OCI-LY1 (cell line): ENCODE measurements around the gene SLAMF6.

Experiments used
- H2AFZ ChIP-seq: fragments of 200-600 bp; sonication (generic), shearing (Covaris generic); 2 replicates; pipeline ENCODE4 v1.6.0; 2014; ENCODE audit warnings: antibody characterized with exemption, mild to moderate bottlenecking, low read length
- H3F3A ChIP-seq: fragments of 200-600 bp; sonication (generic), shearing (Covaris generic); 2 replicates; pipeline ENCODE4 v1.6.0; 2014; ENCODE audit warnings: mild to moderate bottlenecking, antibody characterized with exemption, low read length, moderate library complexity; ENCODE audit not compliant: insufficient read depth
- H3K27ac ChIP-seq: fragments of 200-600 bp; sonication (generic); 2 replicates; pipeline ENCODE4 v1.5.1; 2014; ENCODE audit warnings: low read length, mixed run types, mild to moderate bottlenecking, low read depth; ENCODE audit not compliant: poor library complexity, severe bottlenecking
- H3K27me3 ChIP-seq: fragments of 200-600 bp; sonication (generic); 2 replicates; pipeline ENCODE4 v1.6.0; 2014; ENCODE audit warnings: antibody characterized with exemption, mild to moderate bottlenecking, low read length, moderate library complexity; ENCODE audit not compliant: insufficient read depth
- H3K36me3 ChIP-seq: fragments of 200-600 bp; sonication (generic); 2 replicates; pipeline ENCODE4 v1.6.1; 2014; ENCODE audit warnings: mild to moderate bottlenecking, antibody characterized with exemption, low read length, moderate library complexity, mixed read lengths; ENCODE audit not compliant: insufficient read depth
- H3K4me1 ChIP-seq: fragments of 200-600 bp; sonication (generic); 2 replicates; pipeline ENCODE4 v1.5.1; 2014; ENCODE audit warnings: mild to moderate bottlenecking, low read length, moderate library complexity; ENCODE audit not compliant: insufficient read depth, severe bottlenecking
- H3K4me2 ChIP-seq: fragments of 200-600 bp; sonication (generic), shearing (Covaris generic); 2 replicates; pipeline ENCODE4 v1.6.1; 2014; ENCODE audit warnings: low read length
- H3K4me3 ChIP-seq: fragments of 200-600 bp; sonication (generic); 2 replicates; pipeline ENCODE4 v1.5.1; 2014; ENCODE audit warnings: low read length, low read depth, mild to moderate bottlenecking, mixed read lengths; ENCODE audit not compliant: poor library complexity, severe bottlenecking
- H3K79me2 ChIP-seq: fragments of 200-600 bp; shearing (Covaris generic); 2 replicates; pipeline ENCODE4 v1.6.1; 2016; ENCODE audit warnings: mixed run types, low read length, mixed read lengths; ENCODE audit not compliant: insufficient read depth
- H3K9ac ChIP-seq: fragments of 200-600 bp; sonication (generic), shearing (Covaris generic); 2 replicates; pipeline ENCODE4 v1.6.1; 2014; ENCODE audit warnings: mild to moderate bottlenecking, low read length, mixed read lengths
- H3K9me2 ChIP-seq: fragments of 200-600 bp; sonication (generic), shearing (Covaris generic); 2 replicates; pipeline ENCODE4 v1.6.1; 2014; ENCODE audit warnings: low read depth, mild to moderate bottlenecking, low read length, mixed read lengths
- H3K9me3 ChIP-seq: fragments of 200-600 bp; shearing (Covaris generic); 2 replicates; pipeline ENCODE4 v1.6.1; 2014; ENCODE audit warnings: low read length, mixed read lengths
- H4K20me1 ChIP-seq: fragments of 200-600 bp; sonication (generic), shearing (Covaris generic); 2 replicates; pipeline ENCODE4 v1.6.0; 2016; ENCODE audit warnings: mild to moderate bottlenecking, low read length; ENCODE audit not compliant: insufficient read depth
- EZH2 ChIP-seq: fragments of 200-600 bp; sonication (generic), shearing (Covaris generic); IDR thresholded peaks from 2 replicates; pipeline ENCODE4 v1.8.0; 2017; ENCODE audit warnings: borderline replicate concordance, mixed run types, mild to moderate bottlenecking, antibody characterized with exemption, low read length, moderate library complexity, mixed read lengths
- TF ChIP-seq, protein P1 (sequence below): fragments of 200-600 bp; sonication (generic), shearing (Covaris generic); IDR thresholded peaks from 2 replicates; pipeline ENCODE4 v1.5.1; 2017; ENCODE audit warnings: mild to moderate bottlenecking, antibody characterized with exemption, low read length, moderate library complexity, mixed read lengths

The SLAMF6 gene

DNA sequence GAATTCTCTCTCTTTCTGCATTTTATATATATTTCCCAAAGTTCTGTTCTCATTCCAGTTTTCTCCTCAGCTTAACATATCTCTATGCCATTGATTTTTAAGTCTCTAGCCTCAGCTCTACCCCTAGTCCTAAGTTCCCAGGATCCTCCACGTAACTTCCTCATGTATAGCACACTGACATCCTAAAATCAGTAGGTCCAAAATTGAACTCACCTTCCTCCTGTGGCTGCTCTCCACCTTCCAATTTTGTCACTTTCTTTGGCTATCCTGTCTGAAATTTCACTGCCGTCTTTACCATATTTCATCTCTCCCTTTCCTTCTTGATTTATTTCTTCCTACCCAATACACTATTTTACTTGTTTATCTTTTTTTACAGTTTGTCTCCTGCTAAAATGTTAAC lies 1.5 kb downstream of the SLAMF6 start:
- Histone ChIP-seq H3K27ac (peak overlapping the region; percentile 97), H4K20me1 (no peaks in the 10 kb centered on the region), H3K4me2 (peak overlapping the region; percentile 88), H3K9ac (peak overlapping the region; percentile 92), H3K27me3 (no peaks in the 10 kb centered on the region), H3K36me3 (peaks cover 23% of the 10 kb centered on the region), H3K4me3 (peak overlapping the region; percentile 86), H2AFZ (no peak overlapping the region), H3F3A (no peaks in the 10 kb centered on the region), H3K4me1 (peaks cover 42% of the 10 kb centered on the region), H3K9me2 (no peaks in the 10 kb centered on the region), H3K79me2 (peaks cover 56% of the 10 kb centered on the region), H3K9me3 (no peaks in the 10 kb centered on the region; the same call in 1 of the 2 replicates)
- no peak for TF ChIP-seq EZH2
- TF ChIP-seq, protein P1, sequence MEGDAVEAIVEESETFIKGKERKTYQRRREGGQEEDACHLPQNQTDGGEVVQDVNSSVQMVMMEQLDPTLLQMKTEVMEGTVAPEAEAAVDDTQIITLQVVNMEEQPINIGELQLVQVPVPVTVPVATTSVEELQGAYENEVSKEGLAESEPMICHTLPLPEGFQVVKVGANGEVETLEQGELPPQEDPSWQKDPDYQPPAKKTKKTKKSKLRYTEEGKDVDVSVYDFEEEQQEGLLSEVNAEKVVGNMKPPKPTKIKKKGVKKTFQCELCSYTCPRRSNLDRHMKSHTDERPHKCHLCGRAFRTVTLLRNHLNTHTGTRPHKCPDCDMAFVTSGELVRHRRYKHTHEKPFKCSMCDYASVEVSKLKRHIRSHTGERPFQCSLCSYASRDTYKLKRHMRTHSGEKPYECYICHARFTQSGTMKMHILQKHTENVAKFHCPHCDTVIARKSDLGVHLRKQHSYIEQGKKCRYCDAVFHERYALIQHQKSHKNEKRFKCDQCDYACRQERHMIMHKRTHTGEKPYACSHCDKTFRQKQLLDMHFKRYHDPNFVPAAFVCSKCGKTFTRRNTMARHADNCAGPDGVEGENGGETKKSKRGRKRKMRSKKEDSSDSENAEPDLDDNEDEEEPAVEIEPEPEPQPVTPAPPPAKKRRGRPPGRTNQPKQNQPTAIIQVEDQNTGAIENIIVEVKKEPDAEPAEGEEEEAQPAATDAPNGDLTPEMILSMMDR, result no peak

DNA sequence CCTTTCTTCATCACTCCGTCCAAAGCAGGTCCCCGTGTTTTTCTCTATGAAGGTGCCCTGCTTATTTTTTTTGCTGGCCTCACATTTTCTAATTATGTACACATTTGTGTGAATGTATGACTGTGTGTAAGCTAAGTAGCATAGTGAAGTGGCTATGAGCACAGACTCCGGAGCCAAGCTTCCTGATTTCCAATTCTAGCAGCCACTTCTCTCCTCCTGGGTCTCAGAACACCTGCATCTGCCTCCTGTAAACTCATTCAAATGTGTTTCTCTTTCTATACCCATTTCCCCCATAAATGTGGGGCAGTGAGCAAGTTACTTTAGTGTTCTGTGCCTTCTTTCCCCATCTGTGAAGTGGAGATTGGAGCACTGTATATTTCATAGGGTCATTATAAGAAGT lies 2.1 kb downstream of the SLAMF6 start:
- Histone ChIP-seq H3K27ac (peak overlapping the region; percentile 97), H3K4me3 (peak overlapping the region; percentile 86), H3K9me3 (no peaks in the 10 kb centered on the region; the same call in 1 of the 2 replicates), H3K4me2 (peak overlapping the region; percentile 88), H2AFZ (no peak overlapping the region), H3K79me2 (peaks cover 62% of the 10 kb centered on the region), H3K27me3 (no peaks in the 10 kb centered on the region), H4K20me1 (no peaks in the 10 kb centered on the region), H3K4me1 (peaks cover 42% of the 10 kb centered on the region), H3F3A (no peaks in the 10 kb centered on the region), H3K9ac (peak overlapping the region; percentile 92), H3K9me2 (no peaks in the 10 kb centered on the region), H3K36me3 (peaks cover 25% of the 10 kb centered on the region)
- TF ChIP-seq EZH2, result no peak
- TF ChIP-seq, protein P1, result no peak

DNA sequence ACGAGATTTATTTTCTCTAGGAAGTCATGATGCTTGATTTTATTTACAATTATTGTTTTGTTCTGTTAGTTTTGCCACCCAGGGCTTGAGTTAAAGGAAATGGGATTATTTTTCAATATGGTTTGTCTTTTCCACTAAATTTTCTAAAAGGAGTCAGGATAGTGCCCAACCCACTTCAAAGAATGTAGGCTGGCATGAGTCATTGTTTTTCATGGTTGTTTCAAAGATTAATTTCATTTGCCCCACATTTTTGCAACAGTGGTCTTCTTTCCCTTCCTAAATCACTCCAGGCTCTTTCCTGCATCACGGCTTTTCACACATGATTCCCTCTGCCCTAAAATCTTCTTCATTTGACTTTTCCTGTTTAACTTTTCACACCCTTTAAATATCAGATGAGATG lies 2.5 kb downstream of the SLAMF6 start:
- no peak for TF ChIP-seq EZH2
- TF ChIP-seq, protein P1, result no peak
- Histone ChIP-seq H3K36me3 (peaks cover 25% of the 10 kb centered on the region), H3K4me1 (peaks cover 42% of the 10 kb centered on the region), H4K20me1 (no peaks in the 10 kb centered on the region), H3K9me2 (no peaks in the 10 kb centered on the region), H3K4me3 (peak overlapping the region; percentile 86), H3K9ac (peak overlapping the region; percentile 92), H3K9me3 (no peaks in the 10 kb centered on the region; the same call in 1 of the 2 replicates), H2AFZ (no peak overlapping the region), H3K4me2 (peak overlapping the region; percentile 88), H3F3A (no peaks in the 10 kb centered on the region), H3K79me2 (peaks cover 66% of the 10 kb centered on the region), H3K27me3 (no peaks in the 10 kb centered on the region), H3K27ac (peak overlapping the region; percentile 97)
